HG03280 (cell line): Measurements from ENCODE around the gene WTAP.
"Not testable (repeated sequence)": the region's sequence is repeated elsewhere in the genome, so short reads cannot be mapped to it uniquely, and the experiment has no call there.

Experiments used
- ATAC-seq: cut with Tn5 transposase; IDR thresholded peaks from one replicate; pipeline ENCODE4 v1.9.1; 2021; ENCODE audit warnings: mild to moderate bottlenecking, moderate library complexity; ENCODE audit not compliant: unreplicated experiment

The WTAP gene

DNA sequence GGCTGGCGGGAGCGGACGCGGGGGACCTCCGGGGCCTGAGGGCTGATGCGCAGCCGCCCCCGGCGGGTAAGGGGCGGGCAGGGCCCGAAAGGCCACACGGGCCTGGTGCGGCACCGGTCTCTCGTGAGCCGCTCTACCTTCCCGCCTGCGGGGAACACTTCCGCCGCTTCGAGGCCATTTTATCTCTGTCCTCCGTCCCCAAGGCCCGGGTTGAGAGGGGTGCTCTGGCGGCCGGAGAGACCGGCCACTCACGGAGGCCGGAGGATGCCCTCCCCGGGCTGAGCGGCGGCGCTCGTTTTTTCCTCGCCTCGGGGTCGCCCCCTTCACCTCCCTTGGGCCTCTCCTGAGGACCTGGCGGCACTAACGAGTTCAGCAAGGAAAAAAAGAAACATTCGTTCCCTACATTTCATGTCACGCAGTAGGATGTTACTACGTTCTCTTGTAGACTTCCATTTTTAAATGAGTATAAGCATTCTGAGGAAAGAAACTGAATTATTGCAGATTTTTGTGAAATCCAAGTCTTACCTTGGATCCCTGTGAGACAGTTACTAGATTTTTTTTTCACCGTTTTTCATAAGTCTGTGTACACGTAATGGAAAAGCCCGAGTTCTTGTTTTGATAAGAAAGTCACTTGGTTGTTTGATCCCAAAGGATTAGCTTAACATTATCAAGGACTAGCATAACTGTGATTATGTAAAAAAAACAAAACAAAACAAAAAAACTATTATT, 575 bp downstream of the WTAP start:
- peak; percentile 35 for ATAC-seq

DNA sequence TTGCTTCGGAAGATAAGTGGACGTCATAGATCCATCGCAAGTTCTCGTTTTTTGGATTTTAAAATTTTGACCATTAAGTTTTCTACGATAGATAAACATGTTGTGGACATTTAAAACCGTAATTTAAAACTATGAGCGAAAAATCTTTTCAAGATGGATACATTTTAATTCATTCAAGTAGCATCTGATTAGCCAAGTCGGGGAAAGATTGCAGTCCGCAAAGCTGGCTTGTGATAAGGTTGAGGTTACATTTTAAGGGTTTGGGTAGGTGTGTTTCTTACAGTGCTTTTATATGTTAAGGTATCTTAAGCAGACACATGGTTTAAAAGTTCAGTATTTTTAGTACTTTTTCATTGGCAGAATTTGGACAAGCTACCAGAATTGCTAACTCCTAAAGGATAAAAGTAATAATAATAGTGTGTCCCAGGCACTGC, 1.2 kb downstream of the WTAP start:
- ATAC-seq = no peak

DNA sequence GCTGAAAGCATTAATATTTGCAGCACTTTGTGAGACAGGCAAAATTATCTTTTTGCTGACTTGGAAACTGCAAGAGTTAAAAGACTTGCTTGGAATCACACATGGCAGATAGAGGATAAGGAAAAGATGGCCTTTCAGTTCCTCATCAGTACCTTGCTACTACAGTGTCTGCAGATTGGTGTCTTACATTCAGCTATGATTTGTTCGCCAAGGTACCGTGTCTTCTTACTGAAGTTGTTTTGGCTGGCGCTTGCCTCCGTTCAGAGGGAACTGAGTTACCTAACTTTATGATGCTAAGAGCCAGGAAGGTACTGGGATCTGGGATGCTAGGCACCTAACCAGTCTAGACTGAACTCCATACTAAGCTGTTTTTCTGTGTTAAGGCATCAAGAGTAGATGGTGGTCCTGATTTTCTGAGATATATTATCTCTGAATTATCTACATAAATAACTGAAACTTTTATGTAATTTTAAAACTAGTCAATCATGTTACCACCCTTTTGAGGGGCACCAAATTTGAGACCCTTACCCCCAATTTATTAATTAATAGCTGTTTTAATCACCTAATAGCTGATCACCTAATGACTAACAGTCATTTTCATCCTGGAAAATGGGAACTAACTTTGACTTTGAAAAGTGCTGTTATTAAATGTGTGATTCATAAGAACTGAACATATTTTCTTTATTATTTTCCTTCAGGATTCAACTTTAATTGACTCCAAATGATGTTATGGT, 2.5 kb downstream of the WTAP start:
- no peak for ATAC-seq

DNA sequence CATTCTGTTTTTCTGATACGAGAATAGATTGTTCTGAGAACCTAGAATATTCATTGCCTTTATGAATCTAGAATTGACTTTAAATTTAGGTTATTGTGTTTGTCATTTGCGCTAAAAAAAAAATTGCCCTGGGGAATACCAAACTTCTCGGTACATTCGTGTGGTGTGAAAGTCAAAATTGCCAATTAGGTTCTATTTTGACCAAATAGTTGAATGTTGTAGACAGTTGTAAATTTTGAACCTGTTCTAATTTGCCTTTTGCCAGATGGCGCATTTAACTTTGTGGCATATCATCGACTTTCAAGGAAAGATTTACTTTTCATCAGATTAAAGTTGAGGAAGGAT, 3.0 kb downstream of the WTAP start:
- no peak for ATAC-seq

DNA sequence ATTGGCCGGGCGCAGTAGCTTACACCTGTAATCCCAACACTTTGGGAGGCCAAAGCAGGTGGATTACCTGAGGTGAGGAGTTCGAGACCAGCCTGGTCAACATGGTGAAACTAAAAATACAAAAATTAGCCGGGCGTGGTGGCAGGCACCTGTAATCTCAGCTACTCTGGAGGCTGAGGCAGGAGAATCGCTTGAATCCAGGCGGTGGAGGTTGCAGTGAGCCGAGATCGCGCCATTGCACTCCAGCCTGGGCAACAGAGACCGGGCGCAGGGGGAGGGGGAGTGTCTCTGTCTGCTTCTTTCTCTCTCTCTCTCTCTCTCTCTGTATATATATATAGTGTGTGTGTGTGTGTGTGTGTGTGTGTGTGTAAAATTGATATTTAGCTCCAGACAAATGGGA, 5.2 kb downstream of the WTAP start:
- ATAC-seq = not testable (repeated sequence)

DNA sequence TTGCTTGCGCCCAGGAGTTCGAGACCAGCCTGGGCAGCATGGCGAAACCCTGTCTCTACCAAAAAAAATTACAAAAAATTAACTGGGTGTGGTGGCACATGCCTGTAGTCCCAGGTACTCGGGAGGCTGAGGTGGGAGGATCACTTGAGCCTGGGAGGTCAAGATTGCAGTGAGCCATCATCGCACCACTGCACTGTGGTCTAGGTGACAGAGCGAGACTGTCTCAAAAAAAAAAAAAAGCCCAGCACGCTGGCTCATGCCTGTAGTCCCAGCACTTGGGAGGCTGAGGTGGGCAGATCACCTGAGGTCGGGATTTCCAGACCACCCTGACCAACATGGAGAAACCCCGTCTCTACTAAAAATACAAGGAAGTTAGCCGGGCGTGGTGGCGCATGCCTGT, 6.1 kb downstream of the WTAP start:
- ATAC-seq = not testable (repeated sequence)

DNA sequence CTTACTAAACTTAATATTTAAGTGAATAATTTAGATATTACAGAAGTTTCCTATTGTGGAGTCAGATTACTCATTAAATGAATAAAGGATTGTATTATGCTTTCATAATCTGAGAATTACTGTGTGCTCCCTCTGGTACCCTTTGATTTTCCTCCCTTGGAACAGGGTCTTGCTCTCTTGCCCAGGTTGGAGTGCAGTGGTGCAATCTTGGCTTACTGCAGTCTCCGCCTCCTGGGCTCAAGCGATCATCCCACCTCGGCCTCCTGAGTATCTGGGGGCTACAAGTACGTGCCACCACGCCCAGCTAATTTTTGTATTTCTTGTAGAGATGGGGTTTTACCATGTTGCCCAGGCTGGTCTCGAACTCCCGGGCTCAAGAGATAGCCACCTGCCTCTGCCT, 9.6 kb downstream of the WTAP start:
- ATAC-seq = no peak

DNA sequence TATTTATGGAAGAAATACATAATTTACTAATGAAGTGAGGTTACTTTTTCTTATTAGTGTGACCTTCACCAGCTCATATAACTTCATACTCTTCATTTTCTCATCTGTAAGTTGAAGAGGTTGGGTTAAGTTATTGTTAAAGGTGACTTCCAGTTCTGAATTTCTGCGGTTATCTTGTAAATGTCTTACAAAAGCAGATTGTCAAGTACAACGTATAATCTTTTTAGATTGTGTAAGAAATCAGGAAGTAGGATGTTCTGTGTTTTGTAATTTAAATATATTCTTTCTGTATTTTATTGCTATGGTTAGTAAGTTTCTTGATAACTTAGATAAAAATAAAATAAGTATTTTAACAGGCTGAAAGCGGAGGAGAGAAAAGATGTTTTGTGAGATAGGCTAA, 12.0 kb downstream of the WTAP start:
- ATAC-seq = no peak

DNA sequence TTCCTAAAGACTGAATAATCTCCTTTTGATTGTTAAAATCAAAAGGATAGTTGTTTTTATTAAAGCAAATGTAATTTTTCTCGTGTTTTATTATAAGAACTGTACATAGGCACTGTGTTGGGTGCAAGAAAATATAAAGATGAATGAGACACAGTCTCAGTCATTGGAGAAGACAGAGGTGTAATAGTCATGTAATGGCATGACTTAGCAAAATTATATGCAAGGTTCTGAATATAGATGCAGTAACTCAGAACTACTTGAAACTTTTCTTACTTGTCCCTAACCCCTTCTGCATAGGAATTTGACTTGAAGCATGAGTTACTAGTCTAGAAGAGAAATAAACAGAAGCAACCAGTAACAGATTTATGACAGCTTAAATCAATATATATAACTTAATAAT, 14.9 kb downstream of the WTAP start:
- no peak for ATAC-seq

DNA sequence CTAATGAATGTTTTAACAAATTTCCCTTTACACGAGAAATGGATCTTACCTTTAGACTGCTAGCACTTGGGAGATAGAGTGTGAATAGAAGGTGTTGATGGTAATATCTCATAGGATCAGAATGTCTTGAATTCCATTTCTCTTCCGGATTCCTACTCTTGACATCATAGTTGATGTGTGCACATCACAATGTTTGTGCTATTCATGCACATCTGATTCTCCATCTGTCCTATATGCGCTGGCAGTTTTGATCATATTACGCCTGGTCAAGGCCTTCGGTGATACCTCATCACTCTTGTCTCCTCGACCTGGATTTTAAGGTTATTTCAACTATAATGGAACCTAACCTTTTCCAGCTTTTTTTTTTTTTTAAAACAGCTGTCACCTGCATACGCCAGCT, 17.8 kb downstream of the WTAP start:
- no peak for ATAC-seq

DNA sequence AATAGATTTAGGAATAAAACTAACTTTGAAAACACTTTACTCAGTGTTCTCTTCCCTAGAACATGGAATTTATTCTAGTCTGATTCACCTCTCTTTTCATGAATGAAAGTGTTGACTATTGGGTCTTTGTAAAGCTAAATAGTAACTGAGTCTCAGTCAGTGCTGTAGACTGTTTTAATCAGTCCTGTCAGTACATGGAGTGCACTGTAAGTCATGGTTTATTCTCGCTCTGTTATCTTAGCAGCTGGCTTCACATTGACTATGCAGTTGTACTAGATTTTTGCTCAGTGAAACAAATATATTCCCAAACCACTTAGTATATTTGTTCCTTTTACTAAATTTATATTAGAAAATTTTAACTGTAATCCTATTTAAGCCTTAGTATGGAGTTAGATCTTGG, 19.5 kb downstream of the WTAP start:
- no peak for ATAC-seq

DNA sequence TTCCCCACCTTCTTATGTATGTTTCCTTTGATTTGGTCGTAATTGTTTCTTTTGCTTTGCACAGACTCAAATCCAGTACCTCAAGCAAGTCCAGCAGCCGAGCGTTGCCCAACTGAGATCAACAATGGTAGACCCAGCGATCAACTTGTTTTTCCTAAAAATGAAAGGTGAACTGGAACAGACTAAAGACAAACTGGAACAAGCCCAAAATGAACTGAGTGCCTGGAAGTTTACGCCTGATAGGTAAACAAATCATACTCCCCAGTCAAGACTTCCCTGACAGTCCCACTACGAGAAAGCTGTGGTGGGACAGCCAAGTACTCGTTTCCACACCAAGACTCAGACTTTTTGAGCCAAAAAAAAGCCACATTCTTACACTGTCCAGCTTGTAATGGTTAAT, 20.8 kb downstream of the WTAP start:
- not testable (repeated sequence) for ATAC-seq

DNA sequence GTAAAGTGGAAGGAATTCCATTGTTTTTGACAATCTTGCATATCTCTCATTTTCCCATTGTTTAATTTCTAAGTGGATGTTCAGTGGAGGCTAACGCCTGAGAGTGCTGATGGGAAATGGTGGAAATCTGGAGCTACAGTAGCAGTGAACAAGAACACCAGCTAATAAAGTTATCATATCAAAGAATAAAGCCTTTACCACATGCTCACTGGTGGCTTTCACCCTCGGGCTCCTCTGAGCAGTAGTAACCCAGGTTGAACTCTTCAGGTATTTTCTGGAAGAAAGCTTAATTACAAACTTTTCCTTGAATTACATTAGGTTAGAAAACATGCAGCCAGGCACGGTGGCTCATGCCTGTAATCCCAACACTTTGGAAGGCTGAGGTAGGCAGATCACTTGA, 24.1 kb downstream of the WTAP start:
- no peak for ATAC-seq

DNA sequence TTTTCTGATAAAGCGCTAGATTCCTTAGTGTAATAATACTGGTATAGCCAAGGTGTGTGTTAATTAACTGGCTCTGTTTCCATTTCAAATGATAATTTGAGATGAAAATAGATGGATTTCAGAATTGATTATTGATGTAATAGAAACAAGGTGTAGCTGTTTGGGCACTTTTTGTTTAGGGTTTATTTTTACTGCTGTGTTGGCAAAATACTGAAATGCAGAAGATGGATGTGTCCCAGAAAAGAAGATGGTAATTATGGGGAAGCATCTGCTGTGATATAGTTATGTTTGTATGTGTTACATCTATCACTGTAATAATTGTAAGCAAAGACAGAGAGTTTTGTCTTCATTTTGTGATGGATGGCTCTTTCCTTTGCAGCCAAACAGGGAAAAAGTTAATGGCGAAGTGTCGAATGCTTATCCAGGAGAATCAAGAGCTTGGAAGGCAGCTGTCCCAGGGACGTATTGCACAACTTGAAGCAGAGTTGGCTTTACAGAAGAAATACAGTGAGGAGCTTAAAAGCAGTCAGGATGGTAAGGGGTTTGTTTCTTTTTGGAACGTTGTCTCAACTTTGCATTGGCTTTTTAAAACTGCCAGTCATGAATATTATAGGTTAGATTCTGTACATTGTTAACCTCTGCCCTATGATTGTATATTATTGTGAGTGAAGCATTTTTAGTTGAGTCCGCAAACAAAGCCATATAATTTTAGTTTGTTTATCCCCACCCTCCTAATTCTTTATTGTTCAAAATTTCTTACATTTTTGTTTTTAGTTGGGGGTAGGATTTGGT, 26.0 kb downstream of the WTAP start:
- ATAC-seq = no peak

DNA sequence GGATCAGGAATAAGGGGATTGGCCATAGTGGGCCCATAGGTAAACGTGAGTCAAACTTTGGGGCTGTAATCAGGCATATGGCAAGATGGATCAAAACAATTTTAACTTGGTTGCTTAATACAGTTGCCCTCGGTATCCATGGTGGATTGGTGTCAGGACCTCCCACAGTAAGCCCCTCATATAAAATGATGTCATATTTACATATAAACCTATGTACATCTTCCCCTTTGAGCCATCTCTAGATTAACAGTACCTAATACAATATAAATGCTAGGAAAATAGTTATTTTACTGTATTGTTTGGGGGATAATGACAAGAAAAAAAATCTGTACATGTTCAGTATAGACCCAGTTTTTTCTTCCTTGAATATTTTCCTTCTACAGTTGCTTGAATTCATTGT, 27.1 kb downstream of the WTAP start:
- ATAC-seq = no peak

DNA sequence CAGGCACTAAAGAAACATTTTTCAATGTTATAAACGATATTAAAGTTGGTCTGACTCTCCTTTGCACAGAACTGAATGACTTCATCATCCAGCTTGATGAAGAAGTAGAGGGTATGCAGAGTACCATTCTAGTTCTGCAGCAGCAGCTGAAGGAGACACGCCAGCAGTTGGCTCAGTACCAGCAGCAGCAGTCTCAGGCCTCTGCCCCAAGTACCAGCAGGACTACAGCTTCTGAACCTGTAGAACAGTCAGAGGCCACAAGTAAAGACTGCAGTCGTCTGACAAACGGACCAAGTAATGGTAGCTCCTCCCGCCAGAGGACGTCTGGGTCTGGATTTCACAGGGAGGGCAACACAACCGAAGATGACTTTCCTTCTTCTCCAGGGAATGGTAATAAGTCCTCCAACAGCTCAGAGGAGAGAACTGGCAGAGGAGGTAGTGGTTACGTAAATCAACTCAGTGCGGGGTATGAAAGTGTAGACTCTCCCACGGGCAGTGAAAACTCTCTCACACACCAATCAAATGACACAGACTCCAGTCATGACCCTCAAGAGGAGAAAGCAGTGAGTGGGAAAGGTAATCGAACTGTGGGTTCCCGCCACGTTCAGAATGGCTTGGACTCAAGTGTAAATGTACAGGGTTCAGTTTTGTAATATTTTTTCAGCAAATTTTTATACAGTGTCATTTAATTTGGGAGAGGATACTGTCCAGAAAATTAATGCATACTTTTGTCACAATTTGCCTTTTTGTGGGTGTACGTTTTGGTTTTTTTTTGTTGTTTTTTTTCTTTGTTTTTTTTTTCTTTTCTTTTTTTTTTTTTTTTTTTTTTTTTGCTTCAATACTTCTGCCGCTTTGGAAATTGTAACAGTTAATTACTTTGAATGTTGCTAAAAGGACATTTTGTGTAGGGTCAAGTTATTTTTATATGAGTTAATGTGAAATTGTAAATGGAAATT, 27.9 kb downstream of the WTAP start:
- ATAC-seq = no peak

DNA sequence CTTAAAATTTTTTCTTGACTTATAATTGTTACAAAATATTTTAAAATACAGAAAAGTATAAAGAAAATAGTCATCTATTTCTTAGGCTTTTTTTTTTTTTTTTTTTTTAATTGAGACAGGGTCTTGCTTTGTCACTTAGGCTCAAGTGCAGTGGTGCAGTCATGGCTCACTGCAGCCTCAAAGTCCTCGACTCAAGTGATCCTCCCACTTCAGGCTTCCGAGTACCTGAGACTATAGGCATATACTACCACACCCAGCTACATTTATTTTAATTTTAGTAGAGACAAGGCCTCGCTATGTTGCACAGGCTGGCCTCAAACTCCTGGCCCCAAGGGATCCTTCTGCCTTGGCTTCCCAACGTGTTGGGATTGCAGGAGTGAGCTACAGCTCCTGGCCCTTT, 29.2 kb downstream of the WTAP start:
- no peak for ATAC-seq

DNA sequence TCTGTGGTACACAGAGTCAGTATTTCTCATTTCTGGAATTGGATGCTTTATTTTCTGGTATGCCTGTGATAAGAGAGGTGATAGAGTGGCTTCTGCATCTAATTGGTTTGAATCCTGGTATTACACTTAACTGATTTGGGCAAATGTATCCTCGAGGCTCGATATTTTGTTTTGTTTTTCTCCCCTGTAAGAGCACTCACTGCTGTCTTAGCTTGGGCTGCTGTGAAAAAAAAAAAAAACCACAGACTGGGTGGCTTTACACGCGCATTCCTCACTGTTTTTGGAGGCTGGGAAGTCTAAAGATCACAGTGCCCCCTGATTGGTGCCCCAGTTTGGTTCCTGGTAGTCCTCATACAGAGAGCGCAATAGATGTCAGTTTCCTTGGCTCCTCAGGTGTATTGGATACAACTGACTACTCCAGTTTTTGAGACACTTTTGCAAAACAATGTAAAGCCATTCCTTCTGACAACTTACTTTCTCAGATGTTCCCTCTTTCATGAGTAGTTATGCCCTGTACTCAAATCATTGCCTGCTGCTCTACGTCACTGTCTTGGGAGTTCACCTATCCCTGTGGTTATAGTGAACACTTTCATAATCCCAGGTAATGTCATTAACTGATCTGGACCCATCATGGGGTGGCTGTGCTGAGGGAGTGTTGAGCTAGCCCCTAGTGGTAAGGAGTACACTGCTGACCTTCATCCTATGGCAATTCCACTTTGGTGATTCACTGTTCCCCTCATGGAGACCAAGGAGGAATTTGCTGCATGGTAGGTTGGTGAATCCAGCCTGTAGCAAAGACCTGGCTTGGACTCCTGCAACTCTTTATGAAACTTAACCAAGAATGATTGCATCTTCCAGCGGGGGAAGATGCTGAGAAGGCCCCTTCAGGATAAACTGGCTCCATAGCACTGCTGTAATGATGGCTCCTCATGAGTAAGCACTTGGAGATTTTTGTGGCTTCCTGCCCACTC, 31.0 kb downstream of the WTAP start:
- ATAC-seq = no peak

DNA sequence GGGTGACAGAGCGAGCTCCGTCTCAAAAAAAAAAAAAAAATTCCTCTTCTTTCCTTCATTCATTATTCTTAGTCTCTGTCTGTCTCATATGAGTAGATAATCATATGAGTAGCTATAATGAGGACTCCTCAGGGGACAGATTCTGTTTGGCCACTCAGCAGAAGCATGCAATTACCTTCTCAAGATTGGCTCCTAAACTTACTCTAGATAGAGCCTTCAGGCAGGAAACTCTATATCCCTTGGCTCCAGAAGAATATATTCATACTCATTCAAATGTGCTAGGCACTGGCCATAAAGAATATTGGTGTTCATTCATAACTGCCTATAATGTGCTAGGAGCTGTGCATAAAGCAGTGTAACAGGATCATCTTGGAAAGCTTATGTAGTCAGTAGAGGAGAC, 32.3 kb downstream of the WTAP start:
- ATAC-seq = no peak

DNA sequence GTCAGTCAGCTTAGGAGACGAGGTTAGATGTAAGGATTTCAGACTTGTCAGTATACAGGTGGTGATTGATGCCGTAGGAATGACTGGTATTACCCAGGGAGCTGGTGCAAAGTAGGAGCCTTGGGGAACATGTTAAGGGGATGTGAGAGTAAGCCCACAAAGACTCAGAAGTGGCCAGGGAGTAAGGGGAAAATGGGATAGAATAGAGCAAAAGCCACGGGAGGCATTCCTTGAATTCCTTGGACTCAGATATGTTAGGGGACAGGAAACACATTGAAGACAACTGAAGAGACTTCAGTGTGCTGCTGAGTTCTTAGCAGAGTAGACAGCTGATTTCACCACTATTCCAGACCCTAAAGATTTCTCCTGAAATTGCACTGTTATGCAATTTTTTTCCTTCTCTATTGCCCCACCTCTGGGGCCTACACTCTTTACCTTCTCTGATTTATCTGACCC, 33.3 kb downstream of the WTAP start:
- ATAC-seq = no peak
